Measurements from ENCODE around the gene TGM3. TPM values are rescaled to one million over a fixed set of nuclear protein-coding genes. Genes with fewer than 3 reads are reported as not detected.
A peak's percentile ranks its signal among the peaks of the same experiment; 100 is the strongest.

The TGM3 gene, protein sequence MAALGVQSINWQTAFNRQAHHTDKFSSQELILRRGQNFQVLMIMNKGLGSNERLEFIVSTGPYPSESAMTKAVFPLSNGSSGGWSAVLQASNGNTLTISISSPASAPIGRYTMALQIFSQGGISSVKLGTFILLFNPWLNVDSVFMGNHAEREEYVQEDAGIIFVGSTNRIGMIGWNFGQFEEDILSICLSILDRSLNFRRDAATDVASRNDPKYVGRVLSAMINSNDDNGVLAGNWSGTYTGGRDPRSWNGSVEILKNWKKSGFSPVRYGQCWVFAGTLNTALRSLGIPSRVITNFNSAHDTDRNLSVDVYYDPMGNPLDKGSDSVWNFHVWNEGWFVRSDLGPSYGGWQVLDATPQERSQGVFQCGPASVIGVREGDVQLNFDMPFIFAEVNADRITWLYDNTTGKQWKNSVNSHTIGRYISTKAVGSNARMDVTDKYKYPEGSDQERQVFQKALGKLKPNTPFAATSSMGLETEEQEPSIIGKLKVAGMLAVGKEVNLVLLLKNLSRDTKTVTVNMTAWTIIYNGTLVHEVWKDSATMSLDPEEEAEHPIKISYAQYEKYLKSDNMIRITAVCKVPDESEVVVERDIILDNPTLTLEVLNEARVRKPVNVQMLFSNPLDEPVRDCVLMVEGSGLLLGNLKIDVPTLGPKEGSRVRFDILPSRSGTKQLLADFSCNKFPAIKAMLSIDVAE
- 100 to 1,000 TPM in 2 of 4 donors, 10 to 100 TPM in 2; 64.1 to 130 (median 104) TPM for total RNA-seq

GRCh38 chr20:2295886-2296515 is at the start of gene TGM3:
Gene TGM3, plus strand, starts transcription at chr20:2296001. Its CDS starts 63 bp downstream, at chr20:2296064.
- intact Hi-C loops (cut with DNase I; ENCODE audit: low total_unique reads): no loop called here
- DNase-seq (ENCODE audit: low spot score in 2 of 2): peak in 1 of 2 donors; percentile 80
- TF ChIP-seq POLR2A (IDR thresholded peaks at IDR 0.05): no peak
- TF ChIP-seq, protein P1, sequence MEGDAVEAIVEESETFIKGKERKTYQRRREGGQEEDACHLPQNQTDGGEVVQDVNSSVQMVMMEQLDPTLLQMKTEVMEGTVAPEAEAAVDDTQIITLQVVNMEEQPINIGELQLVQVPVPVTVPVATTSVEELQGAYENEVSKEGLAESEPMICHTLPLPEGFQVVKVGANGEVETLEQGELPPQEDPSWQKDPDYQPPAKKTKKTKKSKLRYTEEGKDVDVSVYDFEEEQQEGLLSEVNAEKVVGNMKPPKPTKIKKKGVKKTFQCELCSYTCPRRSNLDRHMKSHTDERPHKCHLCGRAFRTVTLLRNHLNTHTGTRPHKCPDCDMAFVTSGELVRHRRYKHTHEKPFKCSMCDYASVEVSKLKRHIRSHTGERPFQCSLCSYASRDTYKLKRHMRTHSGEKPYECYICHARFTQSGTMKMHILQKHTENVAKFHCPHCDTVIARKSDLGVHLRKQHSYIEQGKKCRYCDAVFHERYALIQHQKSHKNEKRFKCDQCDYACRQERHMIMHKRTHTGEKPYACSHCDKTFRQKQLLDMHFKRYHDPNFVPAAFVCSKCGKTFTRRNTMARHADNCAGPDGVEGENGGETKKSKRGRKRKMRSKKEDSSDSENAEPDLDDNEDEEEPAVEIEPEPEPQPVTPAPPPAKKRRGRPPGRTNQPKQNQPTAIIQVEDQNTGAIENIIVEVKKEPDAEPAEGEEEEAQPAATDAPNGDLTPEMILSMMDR (IDR thresholded peaks at IDR 0.05): no peak
- 48 to 57% methylated on average over 13 of the region's 13 CpGs for WGBS, 2 donors
- H3K4me3 ChIP-seq (ENCODE audit: low read depth, poor library complexity, severe bottlenecking): no peak within 1 kb of the TSS

DNA sequence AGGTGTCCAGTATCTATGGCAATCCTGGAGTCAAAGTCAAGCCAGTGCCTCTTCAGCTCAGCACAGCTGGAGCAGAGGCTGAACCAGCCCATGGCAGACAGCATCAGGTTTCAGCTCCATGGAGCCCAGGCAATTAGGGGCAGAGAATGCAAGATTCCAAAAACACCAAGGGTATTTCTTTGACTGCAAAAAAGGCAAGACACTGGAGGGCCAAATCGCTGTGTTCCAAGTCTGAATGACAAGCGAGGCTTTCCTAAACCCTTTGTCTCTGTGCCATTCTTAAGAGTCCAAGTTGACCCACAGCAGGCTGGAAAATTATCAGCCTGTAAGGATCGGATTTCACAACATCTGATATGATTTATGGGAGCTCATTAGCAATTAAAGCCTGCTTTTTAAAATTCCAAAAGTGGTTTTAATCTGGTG is 49.7 kb upstream of the TGM3 start:
- intact Hi-C loops (cut with DNase I; ENCODE audit: low total_unique reads): no loop called here
- WGBS, 2 donors: 19 to 51% methylated on average over 3 of the region's 3 CpGs
- H3K4me3 ChIP-seq (ENCODE audit: low read depth, poor library complexity, severe bottlenecking): no peak overlapping the region
- DNase-seq (ENCODE audit: low spot score in 2 of 2): peak in 1 of 2 donors; percentile 23
- no peak for TF ChIP-seq POLR2A (IDR thresholded peaks at IDR 0.05)
- TF ChIP-seq, protein P1 (IDR thresholded peaks at IDR 0.05): no peak

GRCh38 chr20:2248837-2249236 is 47.0 kb upstream of the TGM3 start:
- 73 to 93% methylated on average over 5 of the region's 5 CpGs for WGBS, 2 donors
- no peak overlapping the region for H3K4me3 ChIP-seq (ENCODE audit: low read depth, poor library complexity, severe bottlenecking)
- TF ChIP-seq, protein P1 (IDR thresholded peaks at IDR 0.05): no peak
- TF ChIP-seq POLR2A (IDR thresholded peaks at IDR 0.05): no peak
- intact Hi-C loops (cut with DNase I; ENCODE audit: low total_unique reads): no loop called here
- DNase-seq (ENCODE audit: low spot score in 2 of 2): peak in 1 of 2 donors; percentile 48

DNA sequence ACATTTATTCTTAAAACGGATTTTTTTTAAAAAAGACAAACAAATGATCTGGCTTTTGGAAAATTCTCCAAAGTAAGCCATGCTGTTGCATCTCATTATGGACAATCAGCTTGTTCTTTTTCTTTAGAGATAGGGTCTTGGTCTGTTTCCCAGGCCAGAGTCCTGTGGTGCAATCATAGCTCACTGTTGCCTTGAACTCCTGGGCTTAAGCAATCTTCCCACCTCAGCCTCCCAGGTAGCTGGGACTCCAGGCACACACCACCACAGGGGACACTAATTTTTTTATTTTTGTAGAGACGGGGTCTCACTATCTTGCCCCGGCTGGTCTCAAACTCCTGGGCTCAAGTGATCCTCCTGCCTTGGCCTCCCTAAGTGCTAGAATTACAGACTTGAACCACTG is 45.9 kb upstream of the TGM3 start:
- H3K4me3 ChIP-seq (ENCODE audit: low read depth, poor library complexity, severe bottlenecking): no peak overlapping the region
- intact Hi-C loops (cut with DNase I; ENCODE audit: low total_unique reads): no loop called here
- WGBS, 2 donors: 59 to 88% methylated on average over 3 of the region's 3 CpGs
- DNase-seq (ENCODE audit: low spot score in 2 of 2): peak in 1 of 2 donors; percentile 18
- TF ChIP-seq, protein P1 (IDR thresholded peaks at IDR 0.05): no peak
- TF ChIP-seq POLR2A (IDR thresholded peaks at IDR 0.05): no peak

- TF ChIP-seq POLR2A (IDR thresholded peaks at IDR 0.05): no peak
- TF ChIP-seq, protein P1 (IDR thresholded peaks at IDR 0.05): no peak
- 40 to 48% methylated on average over 6 of the region's 6 CpGs for WGBS, 2 donors
- peak in 1 of 2 donors; percentile 56 for DNase-seq (ENCODE audit: low spot score in 2 of 2)
- intact Hi-C loops (cut with DNase I; ENCODE audit: low total_unique reads): no loop called here
- H3K4me3 ChIP-seq (ENCODE audit: low read depth, poor library complexity, severe bottlenecking): no peak overlapping the region
Measured at GRCh38 chr20:2252419-2252997, 43.3 kb upstream of the TGM3 start.

All from lower leg skin (tissue), 4 donors.